ENCODE measurements around the gene JCAD.

JCAD gene

GRCh38 chr10:30048768-30049517, 10.4 kb downstream of the JCAD start:
- no peaks in the 10 kb centered on the region for H4K20me1 ChIP-seq (ENCODE audit: insufficient read depth)
- H3K36me3 ChIP-seq (ENCODE audit: insufficient read depth), result no peaks in the 10 kb centered on the region
- H3K4me1 ChIP-seq (ENCODE audit: low read depth, poor library complexity, severe bottlenecking), result no peaks in the 10 kb centered on the region
- no peaks in the 10 kb centered on the region for H3K79me2 ChIP-seq (ENCODE audit: insufficient read depth, low read depth)
- no peak for TF ChIP-seq CTCF (conservative IDR thresholded peaks at IDR 0.05; ENCODE audit: low read depth, low read length)
- H3K4me2 ChIP-seq, result no peak overlapping the region
- no peak overlapping the region for H3K27ac ChIP-seq
- H2AFZ ChIP-seq (ENCODE audit: low read depth), result no peak overlapping the region
- no peak overlapping the region for H3K4me3 ChIP-seq (IDR thresholded peaks at IDR 0.05; ENCODE audit: insufficient read depth, low read depth, low read length)
- H3K27me3 ChIP-seq (ENCODE audit: insufficient read depth, low read depth), result no peaks in the 10 kb centered on the region
- H3K9ac ChIP-seq, result no peak overlapping the region

- Histone ChIP-seq H3K9ac (no peak overlapping the region), H2AFZ (ENCODE audit: low read depth) (no peak overlapping the region), H3K79me2 (ENCODE audit: insufficient read depth, low read depth) (no peaks in the 10 kb centered on the region), H3K36me3 (ENCODE audit: insufficient read depth) (no peaks in the 10 kb centered on the region), H4K20me1 (ENCODE audit: insufficient read depth) (no peaks in the 10 kb centered on the region), H3K4me3 (IDR thresholded peaks at IDR 0.05; ENCODE audit: insufficient read depth, low read depth, low read length) (no peak overlapping the region), H3K4me2 (no peak overlapping the region), H3K27me3 (ENCODE audit: insufficient read depth, low read depth) (no peaks in the 10 kb centered on the region), H3K27ac (no peak overlapping the region), H3K4me1 (ENCODE audit: low read depth, poor library complexity, severe bottlenecking) (no peaks in the 10 kb centered on the region)
- TF ChIP-seq CTCF (conservative IDR thresholded peaks at IDR 0.05; ENCODE audit: low read depth, low read length), result no peak
Observed at GRCh38 chr10:30047924-30048531, 11.4 kb downstream of the JCAD start.

- Histone ChIP-seq H3K4me3 (IDR thresholded peaks at IDR 0.05; ENCODE audit: insufficient read depth, low read depth, low read length) (no peak overlapping the region), H4K20me1 (ENCODE audit: insufficient read depth) (no peaks in the 10 kb centered on the region), H3K36me3 (ENCODE audit: insufficient read depth) (no peaks in the 10 kb centered on the region), H3K4me1 (ENCODE audit: low read depth, poor library complexity, severe bottlenecking) (no peaks in the 10 kb centered on the region), H3K4me2 (no peak overlapping the region), H3K9ac (no peak overlapping the region), H3K27me3 (ENCODE audit: insufficient read depth, low read depth) (no peaks in the 10 kb centered on the region), H2AFZ (ENCODE audit: low read depth) (no peak overlapping the region), H3K79me2 (ENCODE audit: insufficient read depth, low read depth) (no peaks in the 10 kb centered on the region), H3K27ac (no peak overlapping the region)
- TF ChIP-seq CTCF (conservative IDR thresholded peaks at IDR 0.05; ENCODE audit: low read depth, low read length), result no peak
Observed at GRCh38 chr10:30047430-30047829, 12.0 kb downstream of the JCAD start.

GRCh38 chr10:30046476-30046875, 12.9 kb downstream of the JCAD start:
- no peak for TF ChIP-seq CTCF (conservative IDR thresholded peaks at IDR 0.05; ENCODE audit: low read depth, low read length)
- Histone ChIP-seq H4K20me1 (ENCODE audit: insufficient read depth) (no peaks in the 10 kb centered on the region), H3K4me1 (ENCODE audit: low read depth, poor library complexity, severe bottlenecking) (no peaks in the 10 kb centered on the region), H3K36me3 (ENCODE audit: insufficient read depth) (no peaks in the 10 kb centered on the region), H3K4me3 (IDR thresholded peaks at IDR 0.05; ENCODE audit: insufficient read depth, low read depth, low read length) (no peak overlapping the region), H3K27me3 (ENCODE audit: insufficient read depth, low read depth) (no peaks in the 10 kb centered on the region), H3K27ac (no peak overlapping the region), H3K79me2 (ENCODE audit: insufficient read depth, low read depth) (no peaks in the 10 kb centered on the region), H2AFZ (ENCODE audit: low read depth) (no peak overlapping the region), H3K4me2 (no peak overlapping the region), H3K9ac (no peak overlapping the region)

All from KMS-11 (cell line).